GM04503 (cell line): ENCODE data around the gene GTF2IRD2.
"Not testable (repeated sequence)": the region's sequence is repeated elsewhere in the genome, so short reads cannot be mapped to it uniquely, and the experiment has no call there.

Experiments used
- DNase-seq: peaks from one replicate; pipeline ENCODE4 v3.0.0-alpha.2; 2012; ENCODE audit warnings: low read depth

The GTF2IRD2 gene

GRCh38 chr7:74850833-74851721 lies at the start of gene GTF2IRD2:
GTF2IRD2 (minus strand) TSS chr7:74851605; CDS start chr7:74836378, 15,227 bp downstream.
- DNase-seq, result not testable (repeated sequence)

- DNase-seq, result not testable (repeated sequence)
Measured at GRCh38 chr7:74890158-74891123, 39.0 kb upstream of the GTF2IRD2 start.

- DNase-seq, result not testable (repeated sequence)
Measured at GRCh38 chr7:74889518-74890129, 38.2 kb upstream of the GTF2IRD2 start.

- not testable (repeated sequence) for DNase-seq
Measured at GRCh38 chr7:74885295-74885694, 33.9 kb upstream of the GTF2IRD2 start.

- DNase-seq, result not testable (repeated sequence)
Measured at GRCh38 chr7:74882110-74882509, 30.7 kb upstream of the GTF2IRD2 start.

GRCh38 chr7:74874748-74875512 lies 23.5 kb upstream of the GTF2IRD2 start:
- DNase-seq, result not testable (repeated sequence)

GRCh38 chr7:74874104-74874747 lies 22.8 kb upstream of the GTF2IRD2 start:
- DNase-seq, result not testable (repeated sequence)

- DNase-seq, result not testable (repeated sequence)
Measured at GRCh38 chr7:74872542-74872941, 21.1 kb upstream of the GTF2IRD2 start.

- not testable (repeated sequence) for DNase-seq
Measured at GRCh38 chr7:74865777-74866176, 14.4 kb upstream of the GTF2IRD2 start.

- DNase-seq, result not testable (repeated sequence)
Measured at GRCh38 chr7:74849853-74850252, 1.6 kb downstream of the GTF2IRD2 start.

GRCh38 chr7:74830411-74830810 lies 21.0 kb downstream of the GTF2IRD2 start:
- not testable (repeated sequence) for DNase-seq

- DNase-seq, result not testable (repeated sequence)
Measured at GRCh38 chr7:74829959-74830358, 21.4 kb downstream of the GTF2IRD2 start.

GRCh38 chr7:74821259-74821658 lies 30.1 kb downstream of the GTF2IRD2 start:
- not testable (repeated sequence) for DNase-seq

- not testable (repeated sequence) for DNase-seq
Measured at GRCh38 chr7:74820146-74820805, 31.1 kb downstream of the GTF2IRD2 start.

- DNase-seq, result not testable (repeated sequence)
Measured at GRCh38 chr7:74815882-74816281, 35.5 kb downstream of the GTF2IRD2 start.

- DNase-seq, result not testable (repeated sequence)
Measured at GRCh38 chr7:74798644-74799043, 52.8 kb downstream of the GTF2IRD2 start.

- DNase-seq, result not testable (repeated sequence)
Measured at GRCh38 chr7:74797848-74798622, 53.4 kb downstream of the GTF2IRD2 start.

- DNase-seq, result not testable (repeated sequence)
Measured at GRCh38 chr7:74789200-74789736, 62.1 kb downstream of the GTF2IRD2 start.
